Measurements from ENCODE around the gene SAPCD2. TPM values are rescaled to one million over a fixed set of nuclear protein-coding genes. Genes with fewer than 3 reads are reported as not detected.

SAPCD2 gene
- total and polyA plus RNA-seq, 9 of the 15 experiments (the other 6 are each of a cell fraction or from before 2014, with no cell fraction given) = 3.4 to 91.8 (median 18.8) TPM

DNA sequence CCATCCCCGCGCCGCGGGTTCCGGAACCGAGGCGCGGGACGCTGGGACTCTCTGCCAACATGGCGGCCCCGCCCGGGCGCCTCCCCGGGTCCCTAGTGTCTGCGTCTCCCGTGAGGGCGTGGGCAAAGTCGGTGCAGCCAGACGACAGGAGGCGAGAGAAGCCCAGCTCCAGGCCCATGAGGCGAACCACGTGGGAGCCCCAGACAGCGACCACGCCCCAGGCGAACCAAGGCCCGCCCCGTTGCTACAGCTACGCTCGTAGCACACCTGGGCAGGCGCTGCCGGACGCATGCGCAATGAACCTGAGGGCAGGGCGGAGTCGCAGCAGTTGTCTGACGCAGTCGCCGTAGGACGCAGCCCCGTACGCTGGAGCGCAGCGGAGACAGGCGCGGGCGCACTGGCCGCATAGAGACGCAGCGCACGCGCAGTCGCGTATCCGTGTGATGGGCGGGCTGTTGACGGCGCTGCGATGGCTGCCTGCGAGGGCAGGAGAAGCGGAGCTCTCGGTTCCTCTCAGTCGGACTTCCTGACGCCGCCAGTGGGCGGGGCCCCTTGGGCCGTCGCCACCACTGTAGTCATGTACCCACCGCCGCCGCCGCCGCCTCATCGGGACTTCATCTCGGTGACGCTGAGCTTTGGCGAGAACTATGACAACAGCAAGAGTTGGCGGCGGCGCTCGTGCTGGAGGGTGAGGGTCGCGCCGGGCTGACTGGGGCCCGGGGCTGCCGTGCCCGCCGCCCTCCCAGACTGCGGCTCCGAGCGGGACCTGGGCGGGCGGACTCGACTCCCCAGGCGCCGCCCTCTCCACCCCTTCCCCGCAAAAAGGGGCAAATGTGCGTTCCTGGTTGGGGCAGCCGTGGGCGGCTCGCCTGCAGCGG lies 16.4 kb upstream of the SAPCD2 start, which contains the start of gene MAN1B1 (continued):
- TF ChIP-seq CHD1 (IDR thresholded peaks at IDR 0.05; ENCODE audit: low read length) = no peak
- 0 out of 2 replicates have a peak, but pooled peaks have one; percentile 26 for TF ChIP-seq DMBX1 (CRISPR knock-in tag; IDR thresholded peaks at IDR 0.05; ENCODE audit: borderline replicate concordance)
- TF ChIP-seq, protein P1, sequence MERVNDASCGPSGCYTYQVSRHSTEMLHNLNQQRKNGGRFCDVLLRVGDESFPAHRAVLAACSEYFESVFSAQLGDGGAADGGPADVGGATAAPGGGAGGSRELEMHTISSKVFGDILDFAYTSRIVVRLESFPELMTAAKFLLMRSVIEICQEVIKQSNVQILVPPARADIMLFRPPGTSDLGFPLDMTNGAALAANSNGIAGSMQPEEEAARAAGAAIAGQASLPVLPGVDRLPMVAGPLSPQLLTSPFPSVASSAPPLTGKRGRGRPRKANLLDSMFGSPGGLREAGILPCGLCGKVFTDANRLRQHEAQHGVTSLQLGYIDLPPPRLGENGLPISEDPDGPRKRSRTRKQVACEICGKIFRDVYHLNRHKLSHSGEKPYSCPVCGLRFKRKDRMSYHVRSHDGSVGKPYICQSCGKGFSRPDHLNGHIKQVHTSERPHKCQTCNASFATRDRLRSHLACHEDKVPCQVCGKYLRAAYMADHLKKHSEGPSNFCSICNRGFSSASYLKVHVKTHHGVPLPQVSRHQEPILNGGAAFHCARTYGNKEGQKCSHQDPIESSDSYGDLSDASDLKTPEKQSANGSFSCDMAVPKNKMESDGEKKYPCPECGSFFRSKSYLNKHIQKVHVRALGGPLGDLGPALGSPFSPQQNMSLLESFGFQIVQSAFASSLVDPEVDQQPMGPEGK (CRISPR knock-in tag; IDR thresholded peaks at IDR 0.05; ENCODE audit: borderline replicate concordance) = no peak
- no peak for TF ChIP-seq NCOA4 (IDR thresholded peaks at IDR 0.05; ENCODE audit: partially characterized antibody)
- TF ChIP-seq NCOA2 (IDR thresholded peaks at IDR 0.05; ENCODE audit: partially characterized antibody in 2 of 2) = no peak
- TF ChIP-seq, protein P2, sequence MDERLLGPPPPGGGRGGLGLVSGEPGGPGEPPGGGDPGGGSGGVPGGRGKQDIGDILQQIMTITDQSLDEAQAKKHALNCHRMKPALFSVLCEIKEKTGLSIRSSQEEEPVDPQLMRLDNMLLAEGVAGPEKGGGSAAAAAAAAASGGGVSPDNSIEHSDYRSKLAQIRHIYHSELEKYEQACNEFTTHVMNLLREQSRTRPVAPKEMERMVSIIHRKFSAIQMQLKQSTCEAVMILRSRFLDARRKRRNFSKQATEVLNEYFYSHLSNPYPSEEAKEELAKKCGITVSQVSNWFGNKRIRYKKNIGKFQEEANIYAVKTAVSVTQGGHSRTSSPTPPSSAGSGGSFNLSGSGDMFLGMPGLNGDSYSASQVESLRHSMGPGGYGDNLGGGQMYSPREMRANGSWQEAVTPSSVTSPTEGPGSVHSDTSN (CRISPR knock-in tag; IDR thresholded peaks at IDR 0.05; ENCODE audit: low read depth) = peak; percentile 59
- TF ChIP-seq, protein P2 (tag; conservative IDR thresholded peaks at IDR 0.05; ENCODE audit: low read depth) = no peak
- TF ChIP-seq KDM5B (IDR thresholded peaks at IDR 0.05; ENCODE audit: insufficient replicate concordance, low read depth, low read length) = peak; percentile 65
- TF ChIP-seq, protein P3, sequence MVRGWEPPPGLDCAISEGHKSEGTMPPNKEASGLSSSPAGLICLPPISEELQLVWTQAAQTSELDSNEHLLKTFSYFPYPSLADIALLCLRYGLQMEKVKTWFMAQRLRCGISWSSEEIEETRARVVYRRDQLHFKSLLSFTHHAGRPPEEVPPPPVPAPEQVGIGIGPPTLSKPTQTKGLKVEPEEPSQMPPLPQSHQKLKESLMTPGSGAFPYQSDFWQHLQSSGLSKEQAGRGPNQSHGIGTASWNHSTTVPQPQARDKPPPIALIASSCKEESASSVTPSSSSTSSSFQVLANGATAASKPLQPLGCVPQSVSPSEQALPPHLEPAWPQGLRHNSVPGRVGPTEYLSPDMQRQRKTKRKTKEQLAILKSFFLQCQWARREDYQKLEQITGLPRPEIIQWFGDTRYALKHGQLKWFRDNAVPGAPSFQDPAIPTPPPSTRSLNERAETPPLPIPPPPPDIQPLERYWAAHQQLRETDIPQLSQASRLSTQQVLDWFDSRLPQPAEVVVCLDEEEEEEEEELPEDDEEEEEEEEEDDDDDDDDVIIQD (CRISPR knock-in tag; IDR thresholded peaks at IDR 0.05) = no peak
- TF ChIP-seq, protein P4, sequence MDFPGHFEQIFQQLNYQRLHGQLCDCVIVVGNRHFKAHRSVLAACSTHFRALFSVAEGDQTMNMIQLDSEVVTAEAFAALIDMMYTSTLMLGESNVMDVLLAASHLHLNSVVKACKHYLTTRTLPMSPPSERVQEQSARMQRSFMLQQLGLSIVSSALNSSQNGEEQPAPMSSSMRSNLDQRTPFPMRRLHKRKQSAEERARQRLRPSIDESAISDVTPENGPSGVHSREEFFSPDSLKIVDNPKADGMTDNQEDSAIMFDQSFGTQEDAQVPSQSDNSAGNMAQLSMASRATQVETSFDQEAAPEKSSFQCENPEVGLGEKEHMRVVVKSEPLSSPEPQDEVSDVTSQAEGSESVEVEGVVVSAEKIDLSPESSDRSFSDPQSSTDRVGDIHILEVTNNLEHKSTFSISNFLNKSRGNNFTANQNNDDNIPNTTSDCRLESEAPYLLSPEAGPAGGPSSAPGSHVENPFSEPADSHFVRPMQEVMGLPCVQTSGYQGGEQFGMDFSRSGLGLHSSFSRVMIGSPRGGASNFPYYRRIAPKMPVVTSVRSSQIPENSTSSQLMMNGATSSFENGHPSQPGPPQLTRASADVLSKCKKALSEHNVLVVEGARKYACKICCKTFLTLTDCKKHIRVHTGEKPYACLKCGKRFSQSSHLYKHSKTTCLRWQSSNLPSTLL (IDR thresholded peaks at IDR 0.05) = no peak
- peak; percentile 77 for TF ChIP-seq POLR2H (tag; IDR thresholded peaks at IDR 0.05; ENCODE audit: low read depth)
- no peak for TF ChIP-seq GATA2 (CRISPR knock-in tag; IDR thresholded peaks at IDR 0.05)
- TF ChIP-seq, protein P5, sequence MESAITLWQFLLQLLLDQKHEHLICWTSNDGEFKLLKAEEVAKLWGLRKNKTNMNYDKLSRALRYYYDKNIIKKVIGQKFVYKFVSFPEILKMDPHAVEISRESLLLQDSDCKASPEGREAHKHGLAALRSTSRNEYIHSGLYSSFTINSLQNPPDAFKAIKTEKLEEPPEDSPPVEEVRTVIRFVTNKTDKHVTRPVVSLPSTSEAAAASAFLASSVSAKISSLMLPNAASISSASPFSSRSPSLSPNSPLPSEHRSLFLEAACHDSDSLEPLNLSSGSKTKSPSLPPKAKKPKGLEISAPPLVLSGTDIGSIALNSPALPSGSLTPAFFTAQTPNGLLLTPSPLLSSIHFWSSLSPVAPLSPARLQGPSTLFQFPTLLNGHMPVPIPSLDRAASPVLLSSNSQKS (CRISPR knock-in tag; IDR thresholded peaks at IDR 0.05) = no peak
- TF ChIP-seq LCOR (CRISPR knock-in tag; IDR thresholded peaks at IDR 0.05) = 0 out of 2 replicates have a peak, but pooled peaks have one; percentile 14
- no peak for TF ChIP-seq SP2 (IDR thresholded peaks at IDR 0.05; ENCODE audit: extremely low read depth, low read depth, low read length, poor library complexity, severe bottlenecking)
- TF ChIP-seq ZNF707 (CRISPR knock-in tag; conservative IDR thresholded peaks at IDR 0.05) = no peak

Data from K562 (cell line).